Dermis lymphatic vessel endothelial cell (primary cell): ENCODE measurements around the gene SLC7A6OS. TPM values are rescaled to one million over a fixed set of nuclear protein-coding genes. Genes with fewer than 3 reads are reported as not detected.

Source experiments
- total RNA-seq: library from RNA; depleted of rRNA; stranded (reverse); fragments of >200 nt; gene quantifications from 2 replicates; pipeline ENCODE4 v1.2.1, GENCODE V29; 2014

Gene SLC7A6OS
- 11.9 and 12.0 TPM in 2 replicates for total RNA-seq

GRCh38 chr16:68310774-68311511 is at the start of gene SLC7A6OS, which contains the start of gene PRMT7:
Gene SLC7A6OS (minus strand): TSS chr16:68310946. CDS start chr16:68310926, 20 bp downstream.
Gene PRMT7 (plus strand): TSS chr16:68311019. CDS start chr16:68315980, 4,961 bp downstream.

DNA sequence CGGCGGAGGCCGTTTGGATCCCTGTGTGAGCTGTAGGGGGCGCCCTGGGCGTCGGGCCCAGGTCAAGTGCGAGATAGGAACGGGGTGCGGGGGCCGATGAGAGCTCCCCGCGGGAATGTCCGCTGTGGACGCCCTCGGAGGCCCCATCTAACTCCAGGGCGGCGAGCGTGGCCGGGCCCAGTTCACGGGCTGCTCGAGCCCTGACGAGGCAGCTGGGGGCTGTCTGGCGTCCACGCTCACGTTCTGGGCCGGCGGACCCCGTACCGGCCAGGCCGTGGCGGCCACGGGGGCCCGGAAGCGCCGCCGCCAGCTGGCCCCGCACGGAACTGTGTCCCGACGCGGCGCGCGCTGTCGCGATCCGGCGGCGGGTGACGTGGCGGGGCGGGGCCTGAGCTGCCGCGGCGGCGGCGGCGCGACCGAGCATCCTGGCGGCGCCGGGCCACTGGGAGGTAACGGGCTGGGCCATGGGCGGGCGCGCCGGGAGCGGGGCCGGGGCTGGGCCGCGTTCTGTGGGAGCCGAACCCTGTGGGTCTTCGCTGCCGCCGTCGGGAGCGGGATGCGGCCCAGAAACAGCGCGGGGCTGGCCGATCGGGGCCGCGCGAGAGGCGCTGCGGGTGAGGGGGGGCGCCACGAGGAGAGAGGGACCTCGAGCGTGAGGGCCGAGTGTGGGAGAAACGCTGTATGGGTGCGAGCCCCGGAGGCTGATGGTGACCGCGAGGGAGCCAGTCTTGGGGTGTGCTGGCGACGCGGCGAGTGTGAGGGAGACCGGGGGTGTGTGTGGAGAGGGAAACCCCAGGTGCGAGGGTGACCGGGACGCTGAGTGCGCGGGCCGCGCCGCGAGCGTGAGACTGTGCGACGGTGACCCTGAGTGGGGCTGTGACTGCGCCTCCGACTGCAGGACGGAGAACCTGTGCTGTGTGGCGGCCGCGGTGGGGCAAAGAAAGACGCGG is 46.3 kb downstream of the SLC7A6OS start, which contains the start of gene SLC7A6:
SLC7A6 (plus strand) TSS at position 399 of the 950 bp plus-strand sequence. CDS start 10,201 bp downstream, outside the sequence.

Other genes starting within 250 kb of the SLC7A6OS start
- gene NFATC3, start 225.6 kb downstream of the SLC7A6OS start, total RNA-seq = 19.5 and 29.1 TPM in 2 replicates
- 0.17 and 1.7 TPM in 2 replicates for gene ESRP2, start 74.8 kb downstream of the SLC7A6OS start, total RNA-seq
- gene PLA2G15, start 65.6 kb downstream of the SLC7A6OS start, total RNA-seq = 20.0 and 21.6 TPM in 2 replicates
- gene SLC7A6, start 46.4 kb downstream of the SLC7A6OS start, total RNA-seq = 8.6 and 10.9 TPM in 2 replicates
- gene PRMT7, start 73 bp upstream of the SLC7A6OS start, total RNA-seq = 19.1 and 20.2 TPM in 2 replicates
- under 0.01 TPM in 2 replicates for gene SMPD3, start 137.6 kb upstream of the SLC7A6OS start, total RNA-seq
- 12.6 and 19.6 TPM in 2 replicates for gene ZFP90, start 228.3 kb upstream of the SLC7A6OS start, total RNA-seq